Brain microvascular endothelial cell (primary cell): ENCODE measurements around the gene INVS.
"Not testable (repeated sequence)": the region's sequence is repeated elsewhere in the genome, so short reads cannot be mapped to it uniquely, and the experiment has no call there.

Experiments used
- DNase-seq: peaks from one replicate; pipeline ENCODE4 v3.0.0-alpha.2; 2020
- H3K27ac ChIP-seq: fragments of 250-450 bp; sonication (Bioruptor Pico); 2 replicates; pipeline ENCODE4 v1.5.1; 2020; ENCODE audit warnings: mild to moderate bottlenecking, moderate library complexity
- H3K27me3 ChIP-seq: fragments of 250-450 bp; sonication (Bioruptor Pico); replicated peaks from 2 replicates; pipeline ENCODE4 v1.5.1; 2020; ENCODE audit warnings: mild to moderate bottlenecking
- H3K36me3 ChIP-seq: fragments of 250-450 bp; sonication (Bioruptor Pico); replicated peaks from 2 replicates; pipeline ENCODE4 v1.5.1; 2020; ENCODE audit warnings: mild to moderate bottlenecking
- H3K4me3 ChIP-seq: 2 replicates; pipeline ENCODE4 v1.5.1; 2011; ENCODE audit warnings: low read depth, mild to moderate bottlenecking, control low read depth, low read length, moderate library complexity
- CTCF ChIP-seq: IDR thresholded peaks from 2 replicates; pipeline ENCODE4 v1.5.1; 2011; ENCODE audit warnings: low read depth, mild to moderate bottlenecking, moderate library complexity, low read length, control low read depth, inconsistent platforms; ENCODE audit errors: missing control alignments
- in situ Hi-C: cut with HindIII; loops from 2 replicates; pipeline ENCODE4 v1.10.0; 2017; ENCODE audit warnings: low sequenced_read_pairs, low pct_ligation_motif_present

The INVS gene

GRCh38 chr9:100088202-100088601 lies 10.8 kb upstream of the INVS start:
- Histone ChIP-seq H3K27ac (no peak overlapping the region), H3K4me3 (no peak overlapping the region), H3K27me3 (peaks cover 5% of the 10 kb centered on the region), H3K36me3 (no peaks in the 10 kb centered on the region)
- no peak for TF ChIP-seq CTCF
- in situ Hi-C loops, result no loop called here
- DNase-seq, result no peak

GRCh38 chr9:100090880-100091279 lies 8.2 kb upstream of the INVS start:
- H3K27ac ChIP-seq, result no peak overlapping the region
- DNase-seq, result no peak
- H3K27me3 ChIP-seq, result no peaks in the 10 kb centered on the region
- in situ Hi-C loops, result no loop called here
- no peak for TF ChIP-seq CTCF
- no peak overlapping the region for H3K4me3 ChIP-seq
- no peaks in the 10 kb centered on the region for H3K36me3 ChIP-seq

- no peak for DNase-seq
- Histone ChIP-seq H3K27me3 (no peaks in the 10 kb centered on the region), H3K27ac (no peak overlapping the region), H3K4me3 (no peak overlapping the region), H3K36me3 (no peaks in the 10 kb centered on the region)
- in situ Hi-C loops, result no loop called here
- TF ChIP-seq CTCF, result no peak
Observed at GRCh38 chr9:100091650-100092049, 7.4 kb upstream of the INVS start.

- no peak overlapping the region for H3K4me3 ChIP-seq
- in situ Hi-C loops, result no loop called here
- DNase-seq, result no peak
Observed at GRCh38 chr9:100092066-100092465, 7.0 kb upstream of the INVS start.

GRCh38 chr9:100094411-100094810 lies 4.6 kb upstream of the INVS start:
- in situ Hi-C loops, H3K27ac ChIP-seq, H3K36me3 ChIP-seq, DNase-seq, H3K4me3 ChIP-seq, H3K27me3 ChIP-seq: not testable (repeated sequence)

More at GRCh38 chr9:100092066-100092465, 7.0 kb upstream of the INVS start:
- H3K36me3 ChIP-seq, result no peaks in the 10 kb centered on the region
- no peak overlapping the region for H3K27ac ChIP-seq
- no peaks in the 10 kb centered on the region for H3K27me3 ChIP-seq
- TF ChIP-seq CTCF, result no peak

- no peak for TF ChIP-seq CTCF
- H3K4me3 ChIP-seq, result no peak overlapping the region
- in situ Hi-C loops, result no loop called here
- no peaks in the 10 kb centered on the region for H3K36me3 ChIP-seq
- no peak for DNase-seq
- no peak overlapping the region for H3K27ac ChIP-seq
- no peaks in the 10 kb centered on the region for H3K27me3 ChIP-seq
Observed at GRCh38 chr9:100096378-100096916, 2.6 kb upstream of the INVS start.
